Vagina (tissue), 2 donors: ENCODE results near the gene AQP5.

Source experiments
- CTCF ChIP-seq, 3 experiments: fragments of 450-650 bp in 2 of 3; fragments of 200-600 bp in 1 of 3; sonication (generic) in 1 of 3; IDR thresholded peaks; one replicate each; pipeline ENCODE4 v1.5.1; 2017 to 2019; ENCODE audit warnings: antibody characterized with exemption in 3 of 3, mild to moderate bottlenecking in 2 of 3, moderate library complexity in 2 of 3
- POLR2A ChIP-seq, 2 donors: fragments of 450-650 bp; IDR thresholded peaks; one replicate each; pipeline ENCODE4 v1.6.1; 2017; ENCODE audit warnings: antibody characterized with exemption in 2 of 2, mild to moderate bottlenecking in 2 of 2, moderate library complexity in 2 of 2
- POLR2AphosphoS5 ChIP-seq, 2 donors: sonication (generic); formaldehyde crosslinking; IDR thresholded peaks; one replicate each; pipeline ENCODE4 v1.9.0; 2017; ENCODE audit warnings: antibody characterized with exemption in 2 of 2, mild to moderate bottlenecking in 2 of 2, low read depth in 1 of 2; ENCODE audit not compliant: insufficient read depth in 1 of 2

- TF ChIP-seq CTCF (IDR thresholded peaks at IDR 0.05), result no peak
- no peak for TF ChIP-seq POLR2AphosphoS5 (IDR thresholded peaks at IDR 0.05; ENCODE audit: insufficient read depth in 1 of 2, low read depth in 1 of 2)
- TF ChIP-seq POLR2A (IDR thresholded peaks at IDR 0.05), result no peak
Measured at GRCh38 chr12:49912345-49913255, 49.1 kb upstream of the AQP5 start.
